Inferior parietal cortex (tissue), 1 donor: ENCODE results near the gene FBN2.

ENCODE experiments used
- DNase-seq: peaks from one replicate; pipeline ENCODE4 v3.0.0-alpha.2; 2016; ENCODE audit errors: extremely low spot score

The FBN2 gene

GRCh38 chr5:128538000-128538249 lies at the start of gene FBN2:
Gene FBN2 (minus strand): TSS chr5:128538245. CDS start chr5:128537603, 642 bp downstream.
- no peak for DNase-seq

- no peak for DNase-seq
These were observed 49.2 kb upstream of the FBN2 start for GRCh38 chr5:128587275-128587674.

- DNase-seq: no peak
These were observed 48.8 kb upstream of the FBN2 start for GRCh38 chr5:128586848-128587247.

- DNase-seq: no peak
These were observed 41.6 kb upstream of the FBN2 start for GRCh38 chr5:128579639-128580038.

GRCh38 chr5:128579093-128579492 lies 41.0 kb upstream of the FBN2 start:
- DNase-seq: no peak

GRCh38 chr5:128574041-128574440 lies 36.0 kb upstream of the FBN2 start:
- DNase-seq: no peak

GRCh38 chr5:128572930-128573319 lies 34.9 kb upstream of the FBN2 start:
- DNase-seq: no peak

GRCh38 chr5:128572051-128572929 lies 34.2 kb upstream of the FBN2 start:
- no peak for DNase-seq

GRCh38 chr5:128566178-128566577 lies 28.1 kb upstream of the FBN2 start:
- DNase-seq: no peak

- no peak for DNase-seq
These were observed 21.6 kb upstream of the FBN2 start for GRCh38 chr5:128559300-128560297.

GRCh38 chr5:128553747-128554146 lies 15.7 kb upstream of the FBN2 start:
- no peak for DNase-seq

GRCh38 chr5:128551476-128551875 lies 13.4 kb upstream of the FBN2 start:
- no peak for DNase-seq

- DNase-seq: no peak
These were observed 11.5 kb upstream of the FBN2 start for GRCh38 chr5:128549496-128549895.

GRCh38 chr5:128546658-128547281 lies 8.7 kb upstream of the FBN2 start:
- no peak for DNase-seq

GRCh38 chr5:128541385-128541784 lies 3.3 kb upstream of the FBN2 start:
- DNase-seq: no peak

- no peak for DNase-seq
These were observed 989 bp upstream of the FBN2 start for GRCh38 chr5:128539038-128539429.

- no peak for DNase-seq
These were observed 399 bp upstream of the FBN2 start for GRCh38 chr5:128538250-128539037.

GRCh38 chr5:128537221-128537999 lies 635 bp downstream of the FBN2 start:
- no peak for DNase-seq

GRCh38 chr5:128536254-128537220 lies 1.5 kb downstream of the FBN2 start:
- DNase-seq: no peak

- no peak for DNase-seq
These were observed 2.8 kb downstream of the FBN2 start for GRCh38 chr5:128535251-128535650.
